Measurements from ENCODE around the gene BEST1.

The BEST1 gene

GRCh38 chr11:61916737-61917333 lies 33.3 kb upstream of the BEST1 start:
- no peak for DNase-seq (ENCODE audit: low read depth)

- peak; percentile 42 for DNase-seq (ENCODE audit: low read depth)
These were observed 32.6 kb upstream of the BEST1 start, which contains the start of gene RAB3IL1 for GRCh38 chr11:61917334-61918109. TSS of gene RAB3IL1 (minus strand) at chr11:61917566. CDS start at chr11:61917367, 199 bp downstream.

- DNase-seq (ENCODE audit: low read depth): no peak
These were observed 31.8 kb upstream of the BEST1 start for GRCh38 chr11:61918251-61918937.

GRCh38 chr11:61918938-61919704 lies 31.0 kb upstream of the BEST1 start:
- DNase-seq (ENCODE audit: low read depth): no peak

GRCh38 chr11:61919705-61920631 lies 30.2 kb upstream of the BEST1 start:
- no peak for DNase-seq (ENCODE audit: low read depth)

GRCh38 chr11:61921446-61921845 lies 28.7 kb upstream of the BEST1 start:
- DNase-seq (ENCODE audit: low read depth): no peak

- DNase-seq (ENCODE audit: low read depth): no peak
These were observed 27.6 kb upstream of the BEST1 start for GRCh38 chr11:61922539-61922938.

- DNase-seq (ENCODE audit: low read depth): no peak
These were observed 26.7 kb upstream of the BEST1 start for GRCh38 chr11:61923166-61924063.

GRCh38 chr11:61924064-61924455 lies 26.1 kb upstream of the BEST1 start:
- DNase-seq (ENCODE audit: low read depth): no peak

GRCh38 chr11:61925736-61926135 lies 24.4 kb upstream of the BEST1 start:
- DNase-seq (ENCODE audit: low read depth): no peak

GRCh38 chr11:61926235-61926634 lies 23.9 kb upstream of the BEST1 start:
- no peak for DNase-seq (ENCODE audit: low read depth)

GRCh38 chr11:61927501-61927900 lies 22.6 kb upstream of the BEST1 start:
- peak; percentile 5 for DNase-seq (ENCODE audit: low read depth)

GRCh38 chr11:61928606-61929005 lies 21.5 kb upstream of the BEST1 start:
- no peak for DNase-seq (ENCODE audit: low read depth)

GRCh38 chr11:61930933-61931332 lies 19.2 kb upstream of the BEST1 start:
- no peak for DNase-seq (ENCODE audit: low read depth)

GRCh38 chr11:61935861-61936260 lies 14.3 kb upstream of the BEST1 start:
- no peak for DNase-seq (ENCODE audit: low read depth)

- DNase-seq (ENCODE audit: low read depth): no peak
These were observed 9.7 kb upstream of the BEST1 start for GRCh38 chr11:61940466-61940865.

- DNase-seq (ENCODE audit: low read depth): no peak
These were observed 5.0 kb upstream of the BEST1 start for GRCh38 chr11:61945191-61945590.

- no peak for DNase-seq (ENCODE audit: low read depth)
These were observed 3.3 kb upstream of the BEST1 start for GRCh38 chr11:61946894-61947293.

- DNase-seq (ENCODE audit: low read depth): peak; percentile 83
These were observed 2.5 kb upstream of the BEST1 start for GRCh38 chr11:61947486-61948210.
